LHCN-M2 (cell line): Measurements from ENCODE around the gene DMD. TPM values are rescaled to one million over a fixed set of nuclear protein-coding genes. Genes with fewer than 3 reads are reported as not detected.
A peak's percentile ranks its signal among the peaks of the same experiment; 100 is the strongest.
"Not testable (repeated sequence)": the region's sequence is repeated elsewhere in the genome, so short reads cannot be mapped to it uniquely, and the experiment has no call there.

ENCODE experiments used
- DNase-seq: peaks from one replicate; pipeline ENCODE4 v3.0.0-alpha.2; 2012; ENCODE audit warnings: low read depth
- total RNA-seq: library from RNA; depleted of rRNA; stranded (reverse); fragments of >200 nt; gene quantifications from 2 replicates; pipeline ENCODE4 v1.2.3, GENCODE V29; 2014

DMD gene
- total RNA-seq, 1 experiment from 2014 or later, result 7.4 TPM

DNA sequence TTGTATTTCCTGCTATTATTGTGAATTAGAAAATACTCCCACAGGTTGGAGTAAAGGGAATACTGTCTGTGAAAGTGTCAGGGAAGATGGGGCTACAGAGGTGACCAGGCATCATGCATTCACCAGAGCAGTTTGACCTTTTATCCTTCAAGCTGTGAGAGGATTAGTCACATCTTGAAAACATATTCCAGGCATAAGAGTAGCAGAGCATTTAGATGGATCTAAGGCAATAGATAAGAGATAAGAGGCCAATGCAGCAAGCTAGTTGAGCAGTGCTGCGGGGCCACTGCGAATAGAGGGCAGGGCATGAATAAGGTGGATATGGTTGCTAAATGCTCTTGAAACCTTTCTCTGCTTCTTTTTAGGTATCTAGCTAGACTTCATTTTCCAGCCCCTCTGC lies 1668.8 kb downstream of the DMD start:
- no peak for DNase-seq

DNA sequence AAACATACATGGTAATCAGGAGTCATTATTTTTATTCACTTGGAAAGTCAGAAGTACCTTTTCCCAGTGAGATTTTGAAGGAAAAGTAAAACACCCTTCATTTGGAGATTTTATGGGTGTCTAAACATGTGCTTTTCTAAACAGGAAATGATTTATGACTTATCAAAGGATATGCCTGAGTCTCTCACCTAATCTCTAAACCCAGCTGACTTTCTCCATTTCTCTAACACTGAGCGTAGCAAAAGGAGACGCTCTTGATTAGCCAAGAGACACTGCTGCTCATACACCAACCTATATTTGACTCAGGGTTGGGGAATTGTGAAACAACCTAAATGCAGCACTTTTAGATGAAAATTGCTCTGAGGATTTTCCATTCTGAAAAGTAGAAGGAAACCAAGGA lies 1671.0 kb downstream of the DMD start:
- no peak for DNase-seq

DNA sequence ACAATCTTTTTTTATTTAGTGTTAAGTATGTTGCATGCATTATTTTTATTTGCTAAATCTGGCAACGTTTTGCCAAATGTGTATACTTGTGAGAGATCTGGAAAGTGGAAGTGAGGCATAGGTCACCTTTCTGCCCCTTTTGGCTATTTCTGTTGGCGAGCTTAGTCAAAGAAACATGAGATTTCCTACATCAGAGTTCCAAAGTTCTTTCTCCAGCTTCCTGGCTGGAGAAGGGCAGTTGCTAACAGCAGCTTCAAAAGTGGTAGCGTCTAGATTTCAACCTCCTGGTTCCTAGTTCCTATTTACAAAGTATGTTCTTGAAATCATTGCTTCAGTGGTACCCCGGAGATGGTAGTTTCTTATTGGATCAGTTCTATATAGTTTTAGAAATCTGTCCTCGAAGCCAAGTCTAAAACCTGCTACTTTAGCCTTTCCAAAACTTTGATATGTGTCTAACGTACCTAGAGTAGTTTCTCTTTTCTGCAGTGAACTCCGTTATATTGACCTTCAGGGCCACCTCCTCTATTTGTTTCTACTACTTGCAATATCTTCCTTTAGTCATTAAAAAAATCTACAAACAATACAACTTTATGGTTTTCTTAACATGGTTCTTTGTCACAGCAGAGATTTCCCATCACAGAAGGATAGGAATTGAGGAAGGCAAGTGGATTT lies 1683.8 kb downstream of the DMD start:
- DNase-seq, result no peak

GRCh38 chrX:31523884-31524536 lies 1687.3 kb downstream of the DMD start:
- DNase-seq, result no peak

- no peak for DNase-seq
Observed at GRCh38 chrX:31522760-31523159, 1688.6 kb downstream of the DMD start.

- DNase-seq, result no peak
Observed at GRCh38 chrX:31521941-31522340, 1689.4 kb downstream of the DMD start.

GRCh38 chrX:31516527-31516926 lies 1694.8 kb downstream of the DMD start:
- no peak for DNase-seq

DNA sequence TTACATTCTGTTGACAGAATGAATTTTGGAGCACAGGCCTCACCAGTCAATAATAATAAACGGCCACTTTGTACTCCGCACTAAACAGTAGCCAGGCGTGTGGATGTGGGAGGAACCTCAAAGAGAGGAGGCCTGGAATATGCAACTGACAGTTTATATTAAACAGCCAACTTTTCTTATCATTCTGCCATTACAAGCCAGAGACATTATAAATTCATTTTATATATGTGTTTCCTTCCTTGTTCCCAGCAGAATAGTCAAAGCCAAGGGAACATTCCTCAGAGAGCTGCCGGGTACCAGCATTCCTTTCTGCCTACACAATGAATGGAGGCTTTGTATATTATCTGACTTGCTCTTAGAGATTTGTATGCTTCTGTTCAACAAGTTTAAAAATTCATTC lies 1703.0 kb downstream of the DMD start:
- peak; percentile 24 for DNase-seq

- no peak for DNase-seq
Observed at GRCh38 chrX:31506928-31507327, 1704.4 kb downstream of the DMD start.

DNA sequence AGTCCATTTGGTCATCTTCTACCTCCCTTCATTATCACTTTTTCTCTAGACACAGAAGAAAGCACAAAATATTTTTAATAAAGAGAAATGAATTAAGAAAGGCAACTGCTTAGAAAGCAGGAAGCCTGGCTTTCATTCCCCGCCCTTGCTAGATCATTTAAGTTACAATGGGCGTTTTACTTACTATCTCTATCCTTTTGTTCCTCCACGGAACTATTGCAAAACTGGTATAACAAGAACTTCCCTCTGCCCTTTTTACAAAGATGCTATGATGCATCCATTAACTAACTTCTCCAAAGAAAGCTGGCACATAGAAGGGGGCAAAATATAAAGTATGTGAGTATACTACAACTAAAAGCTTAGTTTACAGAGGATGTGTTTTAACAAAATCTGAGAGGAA lies 1705.0 kb downstream of the DMD start:
- no peak for DNase-seq

DNA sequence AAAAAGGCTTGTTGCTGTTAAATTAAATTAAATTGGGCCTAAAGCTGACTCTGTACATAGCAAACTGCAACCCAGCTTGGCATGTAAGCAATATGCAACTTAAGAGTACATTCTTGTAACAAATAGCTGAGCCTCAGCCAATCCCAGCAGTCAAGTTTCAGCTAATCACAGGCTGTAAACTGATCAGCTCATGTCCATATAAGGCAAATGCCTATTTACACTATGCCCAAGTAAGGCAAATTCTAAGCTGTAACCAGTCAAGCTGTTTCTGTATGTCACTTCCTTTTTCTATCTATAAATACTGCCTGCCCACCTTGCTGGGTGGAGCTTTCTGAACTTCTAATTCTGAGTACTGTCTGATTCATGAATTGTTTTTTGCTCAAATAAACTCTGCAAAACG lies 1710.4 kb downstream of the DMD start:
- no peak for DNase-seq

- DNase-seq, result peak; percentile 84
Observed at GRCh38 chrX:31499109-31499508, 1712.2 kb downstream of the DMD start.

DNA sequence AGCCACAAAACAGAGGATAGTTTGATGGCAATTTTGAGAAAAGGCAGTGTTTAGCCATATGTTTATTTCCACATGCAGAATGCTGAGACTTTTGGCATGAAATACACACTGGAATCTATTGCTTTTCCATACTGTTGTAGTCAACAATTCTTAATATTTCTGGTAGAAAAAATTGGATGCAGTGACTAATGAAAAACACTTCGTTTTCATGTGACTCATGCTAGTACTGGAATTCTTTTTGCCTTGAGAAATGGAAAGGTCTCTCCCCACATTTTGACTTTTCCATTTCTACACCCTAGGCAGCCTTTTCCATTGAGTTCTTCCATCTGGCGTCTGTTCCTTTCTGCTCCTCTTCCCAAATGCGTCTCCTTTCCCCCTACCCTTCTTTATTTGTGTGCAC lies 1714.3 kb downstream of the DMD start:
- DNase-seq, result peak; percentile 43

DNA sequence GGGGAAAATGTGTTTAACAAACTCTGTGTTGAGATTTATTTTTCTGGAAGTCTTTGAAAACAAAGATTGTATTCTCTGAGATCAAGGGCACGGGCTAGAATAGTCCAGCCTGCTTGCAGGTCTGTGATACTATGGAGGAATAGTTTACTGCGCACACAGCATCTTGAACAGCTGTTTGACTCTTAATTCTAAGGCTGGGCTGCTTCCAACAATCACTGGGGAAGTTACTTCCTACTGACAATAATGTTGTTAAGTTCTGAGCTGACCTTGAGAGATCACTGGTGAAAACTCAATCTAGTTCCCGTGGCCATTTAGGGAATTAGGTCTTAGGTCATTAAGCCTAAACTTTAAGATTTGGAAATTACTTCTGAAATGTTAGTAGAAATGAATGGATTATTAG lies 1723.4 kb downstream of the DMD start:
- DNase-seq, result peak; percentile 60

- peak; percentile 80 for DNase-seq
Observed at GRCh38 chrX:31483336-31483735, 1728.0 kb downstream of the DMD start.

DNA sequence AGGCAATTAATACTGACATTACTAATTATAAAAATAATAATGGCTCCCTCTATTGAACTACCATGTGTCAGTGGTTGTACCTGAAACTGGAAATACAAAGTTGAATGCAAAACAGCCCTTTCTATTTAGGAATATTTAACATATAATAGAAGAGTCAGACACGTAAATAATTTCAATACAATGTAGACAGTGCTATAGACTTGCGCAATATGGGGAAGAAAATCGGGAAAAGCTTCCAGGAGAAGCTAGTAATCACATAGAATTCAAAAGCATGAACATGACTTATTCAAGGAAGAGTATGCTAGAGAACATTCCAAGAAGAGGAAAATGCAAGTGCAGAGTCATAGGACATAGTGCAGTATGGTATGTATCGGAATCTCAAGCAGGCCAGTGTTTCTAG lies 1730.7 kb downstream of the DMD start:
- no peak for DNase-seq

GRCh38 chrX:31471229-31471628 lies 1740.1 kb downstream of the DMD start:
- DNase-seq, result no peak

DNA sequence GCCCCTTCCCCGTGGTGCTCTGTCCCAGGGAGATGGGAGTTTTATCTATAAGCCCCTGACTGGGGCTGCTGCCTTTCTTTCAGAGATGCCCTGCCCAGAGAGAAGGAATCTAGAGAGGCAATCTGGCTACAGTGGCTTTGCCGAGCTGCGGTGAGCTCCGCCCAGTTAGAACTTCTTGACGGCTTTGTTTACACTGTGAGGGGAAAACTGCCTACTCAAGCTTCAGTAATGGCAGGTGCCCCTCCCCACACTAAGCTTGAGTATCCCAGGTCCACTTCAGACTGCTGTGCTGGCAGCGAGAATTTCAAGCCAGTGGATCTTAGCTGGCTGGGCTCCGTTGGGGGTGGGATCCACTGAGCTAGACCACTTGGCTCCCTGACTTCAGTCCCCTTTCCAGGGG lies 1740.6 kb downstream of the DMD start:
- not testable (repeated sequence) for DNase-seq

DNA sequence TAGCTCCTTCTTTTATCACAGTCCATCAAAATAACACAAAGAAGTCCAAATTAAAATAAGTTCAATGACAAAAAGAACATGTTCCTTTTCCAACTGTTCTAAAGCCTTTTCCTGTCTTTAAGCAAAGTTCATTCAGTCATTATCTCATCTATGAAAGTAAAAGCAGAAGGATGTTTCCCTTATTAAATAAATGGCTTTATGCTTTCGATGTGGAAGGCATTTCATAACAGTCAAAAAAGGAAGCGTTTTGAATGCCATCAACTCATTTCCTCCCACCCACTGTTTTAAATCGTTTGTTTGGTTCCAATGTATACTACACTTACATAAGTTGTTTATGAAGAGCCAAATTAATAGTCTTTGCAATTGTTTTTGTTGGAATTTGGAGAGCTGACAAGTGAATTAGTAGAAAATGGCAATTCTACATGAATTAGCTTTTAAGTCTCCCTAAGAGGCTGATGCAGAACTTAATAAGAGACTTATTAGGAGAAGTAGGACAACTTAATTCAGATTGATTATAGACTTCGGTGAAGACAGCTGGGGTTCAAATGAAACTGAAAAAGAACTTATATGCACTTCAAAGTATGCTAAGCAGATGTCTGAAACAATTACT lies 1746.9 kb downstream of the DMD start:
- DNase-seq, result no peak

- DNase-seq, result no peak
Observed at GRCh38 chrX:31461266-31461665, 1750.1 kb downstream of the DMD start.

GRCh38 chrX:31459361-31459760 lies 1752.0 kb downstream of the DMD start:
- DNase-seq, result peak; percentile 31

DNA sequence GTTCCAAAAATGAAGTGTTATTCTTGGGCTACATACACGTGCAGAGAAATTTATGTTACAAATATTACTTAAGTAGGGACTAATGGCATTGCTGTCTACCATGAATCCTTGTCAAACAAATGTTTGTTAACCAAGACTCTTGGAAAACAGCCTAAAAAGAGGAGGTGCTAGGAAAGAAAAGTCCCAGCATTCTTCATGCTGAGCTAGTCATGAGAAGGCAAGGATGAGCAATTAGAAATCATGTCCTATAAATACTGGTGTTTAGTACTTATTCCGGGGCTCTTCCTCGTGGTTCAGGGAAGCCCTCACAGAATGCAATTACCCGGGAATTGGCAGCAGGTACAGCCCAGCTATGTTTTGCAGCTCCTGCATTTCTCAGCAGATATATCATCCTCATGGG lies 1761.4 kb downstream of the DMD start:
- DNase-seq, result peak; percentile 16

DNA sequence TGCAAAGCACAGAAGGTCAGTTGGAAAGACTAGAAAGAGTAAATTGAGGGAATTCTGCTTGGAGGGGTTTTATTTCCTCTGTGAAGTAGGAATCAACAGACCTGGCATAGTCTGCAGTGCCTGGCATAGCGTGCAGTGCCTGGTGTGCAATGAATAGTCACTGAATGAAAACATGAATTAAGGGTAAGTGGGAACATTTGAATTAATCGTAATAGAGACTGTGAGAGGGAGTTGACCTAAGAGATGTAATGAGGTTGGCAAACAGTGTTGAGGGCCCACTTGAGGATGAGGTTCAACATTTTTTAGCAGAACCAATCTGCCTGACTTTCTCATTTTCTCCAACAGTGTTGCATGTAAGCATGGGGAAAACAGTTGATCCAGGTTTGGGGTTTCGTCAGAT lies 1762.3 kb downstream of the DMD start:
- DNase-seq, result no peak
